ENCODE results near the gene PGAP3.
A peak's percentile ranks its signal among the peaks of the same experiment; 100 is the strongest.
"Not testable (repeated sequence)": the region's sequence is repeated elsewhere in the genome, so short reads cannot be mapped to it uniquely, and the experiment has no call there.

Gene PGAP3, protein sequence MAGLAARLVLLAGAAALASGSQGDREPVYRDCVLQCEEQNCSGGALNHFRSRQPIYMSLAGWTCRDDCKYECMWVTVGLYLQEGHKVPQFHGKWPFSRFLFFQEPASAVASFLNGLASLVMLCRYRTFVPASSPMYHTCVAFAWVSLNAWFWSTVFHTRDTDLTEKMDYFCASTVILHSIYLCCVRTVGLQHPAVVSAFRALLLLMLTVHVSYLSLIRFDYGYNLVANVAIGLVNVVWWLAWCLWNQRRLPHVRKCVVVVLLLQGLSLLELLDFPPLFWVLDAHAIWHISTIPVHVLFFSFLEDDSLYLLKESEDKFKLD

DNA sequence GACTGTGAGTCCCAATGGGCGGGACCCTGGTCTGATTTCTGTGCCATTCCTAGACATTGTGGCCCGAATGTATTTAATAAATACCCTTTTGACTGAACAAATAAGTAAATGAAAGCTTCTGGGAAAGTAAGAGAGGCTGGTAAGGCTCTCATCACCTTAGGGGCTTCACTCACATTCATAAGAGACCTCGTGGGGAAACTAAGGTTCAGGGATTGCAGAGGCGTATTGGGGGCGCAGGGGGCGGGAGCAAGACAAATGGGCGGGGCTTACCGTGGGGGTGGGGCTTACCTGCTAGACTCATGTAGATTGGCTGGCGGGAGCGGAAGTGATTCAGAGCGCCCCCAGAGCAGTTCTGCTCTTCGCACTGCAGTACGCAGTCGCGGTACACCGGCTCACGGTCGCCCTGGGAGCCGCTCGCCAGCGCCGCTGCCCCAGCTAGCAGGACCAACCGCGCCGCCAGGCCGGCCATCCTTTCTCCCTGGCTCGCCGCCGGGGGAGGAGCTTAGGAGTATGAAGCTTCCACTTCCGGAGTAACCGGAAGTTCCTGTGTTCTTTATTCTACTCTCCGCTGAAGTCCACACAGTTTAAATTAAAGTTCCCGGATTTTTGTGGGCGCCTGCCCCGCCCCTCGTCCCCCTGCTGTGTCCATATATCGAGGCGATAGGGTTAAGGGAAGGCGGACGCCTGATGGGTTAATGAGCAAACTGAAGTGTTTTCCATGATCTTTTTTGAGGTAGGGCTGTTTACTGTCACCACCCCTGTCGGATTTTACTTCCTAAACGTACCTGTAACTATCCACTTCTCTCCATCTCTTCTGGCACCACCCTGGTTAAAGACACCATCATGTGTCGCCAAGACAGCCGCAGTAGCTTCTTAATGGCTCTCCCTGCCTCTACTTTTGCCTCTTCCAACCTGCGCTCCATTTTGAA lies at the start of gene PGAP3:
PGAP3 (minus strand) TSS at position 512 of the 929 bp plus-strand sequence; CDS start at position 469, 43 bp downstream.
- H3K27ac ChIP-seq, result peak within 1 kb of the TSS; percentile 17 to 98 (median 88)
- peak within 1 kb of the TSS; percentile 46 to 68 (median 53) for H3K4me3 ChIP-seq

DNA sequence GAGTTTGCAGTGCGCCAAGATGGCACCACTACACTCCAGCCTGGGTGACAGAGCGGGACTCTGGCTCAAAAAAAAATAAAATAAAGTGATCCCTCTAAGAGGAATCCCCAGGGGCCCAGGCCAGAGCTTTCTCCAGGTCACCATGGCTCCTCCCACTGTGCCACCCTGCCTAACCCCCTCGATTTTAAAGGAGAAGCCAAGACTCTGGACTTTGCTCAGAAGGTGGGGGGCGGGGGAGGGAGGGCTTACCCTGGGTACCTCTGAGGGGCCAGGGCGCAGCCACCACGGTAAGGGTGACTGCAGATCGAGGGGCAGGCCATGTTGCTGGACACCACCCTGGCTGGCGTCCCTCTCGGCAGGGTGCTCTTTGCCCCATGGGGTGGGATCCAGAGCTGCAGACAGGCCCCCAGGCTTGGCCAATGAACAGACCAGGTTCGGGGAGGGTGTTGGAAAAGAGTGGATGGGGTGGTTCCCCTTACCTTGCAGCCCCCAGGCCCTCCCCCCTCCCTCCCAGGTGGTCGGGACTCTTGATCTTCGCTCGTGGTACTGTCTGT lies 49.4 kb upstream of the PGAP3 start:
- H3K4me3 ChIP-seq, result peak overlapping the region in 4 of 7 experiments; percentile 33 to 59 (median 44)
- H3K27ac ChIP-seq, result peak overlapping the region in 7 of 21 experiments; percentile 9 to 92 (median 85)

DNA sequence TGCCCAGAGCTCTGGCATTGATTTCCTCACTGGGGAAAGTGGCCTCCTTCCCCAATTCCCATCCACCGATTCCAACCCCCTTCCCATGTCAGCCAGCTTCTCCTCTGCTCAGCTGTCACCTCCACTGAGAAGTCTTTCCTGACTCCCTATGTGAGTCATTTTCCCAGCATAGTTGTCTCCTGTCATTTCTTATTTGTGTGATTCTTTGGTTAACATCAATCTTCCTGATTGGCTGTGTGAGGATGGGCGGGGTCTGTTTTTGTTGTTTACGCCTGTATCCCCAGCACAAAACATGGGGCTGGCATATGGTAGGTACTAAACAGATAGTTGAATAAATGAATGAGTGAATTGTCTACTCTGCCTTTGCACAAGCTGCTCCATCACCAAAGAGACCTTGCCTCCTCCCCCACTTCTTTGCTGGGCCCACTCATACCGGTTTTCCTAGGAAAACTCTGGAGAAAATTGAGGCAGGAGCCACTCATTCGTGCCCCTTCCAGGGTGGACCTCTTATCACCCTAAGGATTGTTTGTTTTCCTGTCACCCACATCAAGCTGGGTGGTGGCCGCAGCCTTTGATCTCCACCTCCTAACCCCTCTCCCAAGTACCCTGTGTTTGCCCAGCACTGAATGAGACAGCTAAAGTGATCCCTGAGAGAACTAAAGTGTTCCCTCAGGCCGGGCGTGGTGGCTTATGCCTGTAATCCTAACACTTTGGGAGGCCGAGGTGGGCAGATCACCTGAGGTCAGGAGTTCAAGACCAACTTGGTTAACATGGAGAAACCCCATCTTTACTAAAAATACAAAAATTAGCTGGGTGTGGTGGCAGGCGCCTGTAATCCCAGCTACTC lies 48.7 kb upstream of the PGAP3 start:
- H3K27ac ChIP-seq, result peak overlapping the region in 1 of 21 experiments; percentile 78
- no peak overlapping the region for H3K4me3 ChIP-seq

DNA sequence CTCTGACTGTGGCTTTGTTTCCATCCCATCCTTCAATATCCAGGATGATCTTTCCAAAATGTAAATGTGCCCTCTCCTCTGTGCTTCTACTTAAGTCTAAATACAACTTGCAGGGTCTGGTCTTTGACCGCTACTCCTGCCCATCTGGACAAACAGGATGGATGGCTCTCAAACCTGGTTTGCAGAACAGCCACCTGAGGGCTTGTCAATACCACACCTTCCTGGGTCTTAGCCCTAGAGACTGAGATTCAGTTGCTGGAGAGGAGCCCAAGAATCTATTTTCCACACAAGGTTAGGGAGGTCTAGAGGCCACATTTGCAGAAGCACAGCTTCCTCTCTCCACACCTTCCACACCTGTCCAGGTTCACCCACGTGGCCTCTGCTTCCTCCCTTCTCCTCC lies 48.0 kb upstream of the PGAP3 start:
- Histone ChIP-seq H3K27ac (no peak overlapping the region), H3K4me3 (no peak overlapping the region)

DNA sequence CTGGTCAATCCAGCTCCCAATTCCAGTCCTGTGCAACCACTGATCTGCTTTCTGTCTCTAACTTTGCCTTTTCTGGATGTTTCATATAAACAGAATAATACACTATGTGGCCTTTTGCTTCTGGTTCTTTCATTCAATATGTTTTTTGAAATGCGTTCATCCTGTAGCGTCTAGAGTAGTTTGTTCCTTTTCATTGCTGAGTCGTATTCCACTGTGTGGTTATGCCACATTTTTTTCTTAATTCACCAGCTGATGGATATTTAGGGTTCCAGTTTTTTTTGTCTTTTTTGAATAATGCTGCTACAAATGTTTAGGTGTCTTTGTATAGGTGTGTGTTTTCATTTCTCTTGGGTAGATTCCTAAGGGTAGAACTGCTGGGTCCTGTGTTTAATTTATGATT lies 44.7 kb upstream of the PGAP3 start:
- Histone ChIP-seq H3K4me3 (no peak overlapping the region), H3K27ac (no peak overlapping the region)

DNA sequence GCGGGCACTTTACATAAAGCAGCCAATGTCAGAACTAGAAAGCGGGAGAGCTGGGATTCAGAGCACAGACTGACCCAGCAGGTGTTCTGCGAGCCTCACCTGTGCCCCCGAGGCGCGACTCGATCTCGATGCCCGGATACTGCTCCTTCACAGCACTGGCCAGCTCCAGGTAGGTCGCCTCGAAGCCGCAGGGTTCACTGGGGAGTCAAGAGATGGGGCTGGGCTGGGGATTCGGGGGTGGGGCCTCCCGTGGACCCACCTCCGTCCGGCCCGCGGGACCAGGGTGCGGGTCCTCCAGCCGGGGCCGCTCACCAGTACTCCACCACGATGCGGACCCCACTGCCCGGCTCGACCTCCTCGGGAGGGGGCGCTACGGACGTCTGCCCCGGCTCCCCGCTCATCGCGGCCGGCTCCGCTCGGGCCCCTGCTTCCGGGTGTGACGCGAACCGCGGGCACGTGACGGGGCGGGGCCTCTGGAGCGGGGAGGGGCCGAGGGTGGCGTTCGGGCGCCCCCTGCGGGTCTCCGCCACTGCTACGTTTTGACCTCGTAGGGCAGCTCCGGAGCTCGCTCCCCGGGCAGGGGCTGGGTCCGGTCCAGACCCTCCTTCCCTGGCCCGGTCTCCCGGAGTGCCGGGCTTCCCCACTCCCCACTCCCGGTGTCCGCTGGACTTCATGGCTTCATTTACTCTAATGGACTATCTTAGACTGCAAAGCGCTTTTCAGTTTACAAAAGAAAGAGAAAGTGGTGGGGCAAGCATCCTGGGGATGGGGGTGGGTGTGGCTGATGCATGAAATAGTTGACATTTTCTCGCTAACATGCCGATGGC lies 42.5 kb upstream of the PGAP3 start, which contains the start of gene MIEN1:
MIEN1 (minus strand) TSS at position 438 of the 827 bp plus-strand sequence; CDS start at position 401, 37 bp downstream.
- Histone ChIP-seq H3K27ac (peak within 1 kb of the TSS; percentile 56 to 98 (median 92)), H3K4me3 (peak within 1 kb of the TSS; percentile 47 to 81 (median 68))

DNA sequence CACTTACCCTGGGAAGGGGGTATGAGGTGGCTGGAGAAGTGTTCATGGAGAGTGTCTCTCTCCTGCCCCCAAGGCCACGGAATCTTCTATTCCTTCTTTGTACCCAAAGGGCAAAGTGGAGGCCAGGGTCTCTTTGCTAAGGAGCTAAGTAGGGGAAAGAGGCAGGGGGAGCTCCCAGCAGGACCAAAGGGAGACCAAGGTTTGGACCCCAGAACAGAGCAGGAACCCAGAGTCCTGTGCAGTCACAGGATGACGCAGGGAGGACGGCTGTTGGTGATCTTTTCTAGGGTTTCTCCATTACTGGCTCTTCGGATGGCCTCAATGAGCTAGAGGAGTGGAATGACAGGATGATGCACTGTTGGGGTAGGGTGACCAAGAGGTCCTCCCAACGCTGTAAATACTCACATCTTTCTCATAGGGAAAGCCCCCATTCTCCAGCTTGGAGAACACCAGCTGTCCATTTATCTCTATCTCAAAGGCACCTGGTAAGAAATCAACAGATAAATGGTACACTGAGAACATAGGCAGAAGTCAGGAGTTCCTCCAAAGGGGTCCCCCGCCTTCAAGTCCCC lies 41.5 kb upstream of the PGAP3 start:
- peak overlapping the region in 15 of 21 experiments; percentile 86 to 98 (median 92) for H3K27ac ChIP-seq
- peak overlapping the region; percentile 47 to 81 (median 68) for H3K4me3 ChIP-seq

DNA sequence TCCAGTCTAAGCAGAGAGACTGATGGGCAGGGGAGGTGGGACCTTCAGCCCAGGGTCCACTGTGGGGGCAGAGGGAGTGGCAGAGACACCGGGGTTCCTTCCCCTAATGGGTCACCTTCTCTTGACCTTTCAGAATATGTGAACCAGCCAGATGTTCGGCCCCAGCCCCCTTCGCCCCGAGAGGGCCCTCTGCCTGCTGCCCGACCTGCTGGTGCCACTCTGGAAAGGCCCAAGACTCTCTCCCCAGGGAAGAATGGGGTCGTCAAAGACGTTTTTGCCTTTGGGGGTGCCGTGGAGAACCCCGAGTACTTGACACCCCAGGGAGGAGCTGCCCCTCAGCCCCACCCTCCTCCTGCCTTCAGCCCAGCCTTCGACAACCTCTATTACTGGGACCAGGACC lies 39.7 kb upstream of the PGAP3 start:
- H3K27ac ChIP-seq, result peak overlapping the region in 1 of 21 experiments; percentile 9
- H3K4me3 ChIP-seq, result no peak overlapping the region

DNA sequence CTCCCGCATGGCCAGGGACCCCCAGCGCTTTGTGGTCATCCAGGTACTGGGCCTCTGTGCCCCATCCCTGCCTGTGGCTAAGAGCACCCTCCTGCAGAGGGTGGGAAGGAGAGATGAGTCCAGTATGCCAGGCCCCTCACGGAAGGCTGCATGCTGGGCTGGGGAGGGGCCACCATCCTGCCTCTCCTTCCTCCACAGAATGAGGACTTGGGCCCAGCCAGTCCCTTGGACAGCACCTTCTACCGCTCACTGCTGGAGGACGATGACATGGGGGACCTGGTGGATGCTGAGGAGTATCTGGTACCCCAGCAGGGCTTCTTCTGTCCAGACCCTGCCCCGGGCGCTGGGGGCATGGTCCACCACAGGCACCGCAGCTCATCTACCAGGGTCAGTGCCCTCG lies 38.8 kb upstream of the PGAP3 start:
- no peak overlapping the region for H3K27ac ChIP-seq
- H3K4me3 ChIP-seq, result no peak overlapping the region

DNA sequence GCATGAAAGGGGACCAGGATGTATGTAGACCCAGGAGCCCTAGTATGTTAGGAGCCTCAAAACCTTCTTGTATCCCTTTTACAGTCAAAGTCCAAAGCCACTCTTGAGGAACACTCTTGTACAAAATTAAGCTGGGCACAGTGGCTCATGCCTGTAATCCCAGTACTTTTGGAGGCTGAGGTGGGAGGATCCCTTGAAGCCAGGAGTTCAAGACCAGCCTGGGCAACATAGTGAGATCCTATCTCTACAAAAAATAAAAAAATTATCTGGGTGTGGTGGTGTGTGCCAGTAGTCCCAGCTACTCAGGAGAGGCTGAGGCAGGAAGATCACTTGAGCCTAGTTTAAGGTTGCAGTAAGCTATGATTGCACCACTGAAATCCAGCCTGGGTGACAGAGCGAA lies 38.1 kb upstream of the PGAP3 start:
- H3K4me3 ChIP-seq, H3K27ac ChIP-seq: not testable (repeated sequence)

DNA sequence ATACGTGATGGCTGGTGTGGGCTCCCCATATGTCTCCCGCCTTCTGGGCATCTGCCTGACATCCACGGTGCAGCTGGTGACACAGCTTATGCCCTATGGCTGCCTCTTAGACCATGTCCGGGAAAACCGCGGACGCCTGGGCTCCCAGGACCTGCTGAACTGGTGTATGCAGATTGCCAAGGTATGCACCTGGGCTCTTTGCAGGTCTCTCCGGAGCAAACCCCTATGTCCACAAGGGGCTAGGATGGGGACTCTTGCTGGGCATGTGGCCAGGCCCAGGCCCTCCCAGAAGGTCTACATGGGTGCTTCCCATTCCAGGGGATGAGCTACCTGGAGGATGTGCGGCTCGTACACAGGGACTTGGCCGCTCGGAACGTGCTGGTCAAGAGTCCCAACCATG lies 36.9 kb upstream of the PGAP3 start:
- no peak overlapping the region for H3K27ac ChIP-seq
- H3K4me3 ChIP-seq, result no peak overlapping the region

DNA sequence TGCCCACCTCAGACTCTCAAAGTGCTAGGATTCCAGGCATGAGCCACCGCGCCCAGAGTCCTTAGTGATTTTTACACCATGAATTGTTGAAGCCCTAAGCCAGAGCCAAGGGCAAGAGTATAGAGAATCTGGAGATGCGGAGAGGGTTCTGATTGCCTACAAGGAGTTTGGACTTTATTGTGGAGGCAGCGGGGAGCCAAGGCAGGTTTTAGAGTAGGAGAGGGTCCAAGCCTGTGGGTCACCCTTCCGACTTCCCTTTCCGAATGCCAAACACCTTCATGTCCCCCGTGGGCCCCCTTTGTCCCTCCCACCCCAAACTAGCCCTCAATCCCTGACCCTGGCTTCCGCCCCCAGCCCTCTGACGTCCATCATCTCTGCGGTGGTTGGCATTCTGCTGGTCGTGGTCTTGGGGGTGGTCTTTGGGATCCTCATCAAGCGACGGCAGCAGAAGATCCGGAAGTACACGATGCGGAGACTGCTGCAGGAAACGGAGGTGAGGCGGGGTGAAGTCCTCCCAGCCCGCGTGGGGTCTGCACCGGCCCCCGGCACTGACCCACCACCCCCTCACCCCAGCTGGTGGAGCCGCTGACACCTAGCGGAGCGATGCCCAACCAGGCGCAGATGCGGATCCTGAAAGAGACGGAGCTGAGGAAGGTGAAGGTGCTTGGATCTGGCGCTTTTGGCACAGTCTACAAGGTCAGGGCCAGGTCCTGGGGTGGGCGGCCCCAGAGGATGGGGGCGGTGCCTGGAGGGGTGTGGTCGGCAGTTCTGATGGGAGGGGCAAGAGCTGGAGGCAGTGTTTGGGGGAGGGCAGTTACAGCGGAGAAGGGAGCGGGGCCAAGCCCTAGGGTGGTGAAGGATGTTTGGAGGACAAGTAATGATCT lies 35.4 kb upstream of the PGAP3 start:
- Histone ChIP-seq H3K4me3 (no peak overlapping the region), H3K27ac (peak overlapping the region in 2 of 21 experiments; percentile 16 to 31)

DNA sequence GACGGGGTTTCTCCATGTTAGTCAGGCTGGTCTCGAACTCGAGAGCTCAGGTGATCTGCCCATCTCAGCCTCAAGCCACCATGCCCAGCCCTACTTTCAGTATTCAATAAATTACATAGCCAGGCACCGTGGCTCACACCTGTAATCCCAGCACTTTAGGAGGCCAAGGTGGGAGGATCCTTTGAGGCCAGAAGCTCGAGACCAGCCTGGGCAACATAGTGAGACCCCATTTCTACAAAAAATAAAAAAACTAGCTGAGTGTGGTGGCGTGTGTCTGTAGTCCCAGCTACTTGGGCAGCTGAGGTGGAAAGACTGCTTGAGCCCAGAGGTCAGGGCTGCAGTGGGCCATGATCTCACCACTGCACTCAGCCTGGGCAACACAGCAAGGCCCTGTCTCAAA lies 34.2 kb upstream of the PGAP3 start:
- Histone ChIP-seq H3K27ac (no peak overlapping the region), H3K4me3 (no peak overlapping the region)

DNA sequence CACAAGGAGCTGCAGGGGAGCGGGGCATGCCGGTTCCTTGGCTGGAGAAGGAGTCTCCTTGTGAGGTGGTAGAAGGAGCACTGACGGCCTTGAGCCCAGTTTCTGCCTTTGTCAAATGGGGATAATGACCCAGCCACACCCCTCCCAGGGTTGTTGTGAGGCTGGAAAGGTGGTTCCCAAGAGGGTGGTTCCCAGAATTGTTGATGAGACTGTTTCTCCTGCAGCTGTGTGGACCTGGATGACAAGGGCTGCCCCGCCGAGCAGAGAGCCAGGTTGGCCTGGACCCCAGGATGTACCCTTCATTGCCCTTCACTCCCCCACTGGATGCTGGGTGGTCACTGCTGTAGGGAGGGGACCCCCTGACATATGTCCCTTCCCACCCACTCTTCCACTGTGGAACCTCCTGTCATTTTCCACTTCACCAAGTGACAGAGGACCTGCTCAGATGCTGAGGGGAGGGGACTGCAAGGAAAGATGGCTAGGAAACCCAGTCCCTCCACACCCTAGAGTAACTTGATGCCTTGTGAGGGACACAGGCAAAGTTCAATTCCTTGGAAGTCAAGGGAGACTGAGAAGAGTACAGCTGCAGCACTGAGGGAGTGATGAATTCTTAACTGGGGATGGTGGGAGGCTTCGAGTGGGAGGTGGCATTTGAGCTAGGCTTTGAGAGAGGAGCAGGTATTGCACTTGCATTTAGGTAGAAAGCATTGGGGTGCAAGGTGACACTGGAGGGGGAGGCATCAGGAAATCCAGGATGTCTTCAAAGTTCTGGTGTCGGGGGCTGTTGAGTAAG lies 31.9 kb upstream of the PGAP3 start:
- Histone ChIP-seq H3K27ac (peak overlapping the region in 1 of 21 experiments; percentile 4), H3K4me3 (no peak overlapping the region)

DNA sequence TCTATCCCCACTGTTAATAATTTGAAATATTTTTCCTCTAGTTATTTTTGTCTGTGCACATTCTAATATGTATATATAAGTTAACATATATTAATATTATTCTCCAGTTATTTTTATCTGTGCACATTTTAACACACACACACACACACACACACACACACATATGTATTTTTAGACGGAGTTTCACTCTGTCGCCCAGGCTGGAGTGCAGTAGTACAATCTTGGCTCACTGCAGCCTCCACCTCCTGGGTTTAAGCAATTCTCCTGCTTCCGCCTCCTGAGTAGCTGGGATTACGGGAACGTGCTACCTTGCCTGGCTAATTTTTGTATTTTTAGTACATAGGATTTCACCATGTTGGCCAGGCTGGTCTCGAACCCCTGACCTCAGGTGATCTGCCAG lies 29.8 kb upstream of the PGAP3 start:
- H3K27ac ChIP-seq, result peak overlapping the region in 2 of 21 experiments; percentile 22 to 84
- H3K4me3 ChIP-seq, result no peak overlapping the region

DNA sequence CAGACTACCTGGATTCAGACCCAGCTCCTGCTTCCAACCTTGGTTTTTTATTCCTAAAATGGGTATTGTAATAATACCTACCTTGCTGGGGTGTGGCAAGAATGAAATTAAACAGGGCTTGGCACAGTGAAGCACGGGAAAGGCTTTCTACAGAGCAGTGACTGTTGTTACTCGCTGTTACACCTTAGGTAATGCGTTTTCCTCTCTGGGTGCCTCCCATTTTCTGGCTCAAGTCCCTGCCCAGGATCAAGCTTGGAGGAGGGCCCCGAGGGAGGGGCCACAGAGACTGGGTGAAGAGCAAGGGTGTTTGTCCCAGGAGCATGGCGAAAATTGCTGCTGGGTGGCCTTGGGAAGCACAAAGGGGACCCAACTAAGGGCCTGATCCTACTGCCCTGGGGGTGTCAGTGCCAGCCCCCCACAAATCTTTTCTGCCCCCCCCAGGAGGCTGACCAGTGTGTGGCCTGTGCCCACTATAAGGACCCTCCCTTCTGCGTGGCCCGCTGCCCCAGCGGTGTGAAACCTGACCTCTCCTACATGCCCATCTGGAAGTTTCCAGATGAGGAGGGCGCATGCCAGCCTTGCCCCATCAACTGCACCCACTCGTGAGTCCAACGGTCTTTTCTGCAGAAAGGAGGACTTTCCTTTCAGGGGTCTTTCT lies 29.2 kb upstream of the PGAP3 start:
- peak overlapping the region in 19 of 21 experiments; percentile 5 to 86 (median 77) for H3K27ac ChIP-seq
- no peak overlapping the region for H3K4me3 ChIP-seq
